Stimulated activated CD8-positive, alpha-beta memory T cell treated with anti-CD3 and anti-CD28 coated beads, Interleukin-7, amount 100 ng/mL, for 48 hours (primary cell): Measurements from ENCODE around the gene AGBL3.

Experiments used
- DNase-seq, 2 donors: peaks; one replicate each; pipeline ENCODE4 v3.0.0-alpha.2; 2020; ENCODE audit warnings: low read depth in 1 of 2; ENCODE audit errors: extremely low read depth in 1 of 2

The AGBL3 gene

DNA sequence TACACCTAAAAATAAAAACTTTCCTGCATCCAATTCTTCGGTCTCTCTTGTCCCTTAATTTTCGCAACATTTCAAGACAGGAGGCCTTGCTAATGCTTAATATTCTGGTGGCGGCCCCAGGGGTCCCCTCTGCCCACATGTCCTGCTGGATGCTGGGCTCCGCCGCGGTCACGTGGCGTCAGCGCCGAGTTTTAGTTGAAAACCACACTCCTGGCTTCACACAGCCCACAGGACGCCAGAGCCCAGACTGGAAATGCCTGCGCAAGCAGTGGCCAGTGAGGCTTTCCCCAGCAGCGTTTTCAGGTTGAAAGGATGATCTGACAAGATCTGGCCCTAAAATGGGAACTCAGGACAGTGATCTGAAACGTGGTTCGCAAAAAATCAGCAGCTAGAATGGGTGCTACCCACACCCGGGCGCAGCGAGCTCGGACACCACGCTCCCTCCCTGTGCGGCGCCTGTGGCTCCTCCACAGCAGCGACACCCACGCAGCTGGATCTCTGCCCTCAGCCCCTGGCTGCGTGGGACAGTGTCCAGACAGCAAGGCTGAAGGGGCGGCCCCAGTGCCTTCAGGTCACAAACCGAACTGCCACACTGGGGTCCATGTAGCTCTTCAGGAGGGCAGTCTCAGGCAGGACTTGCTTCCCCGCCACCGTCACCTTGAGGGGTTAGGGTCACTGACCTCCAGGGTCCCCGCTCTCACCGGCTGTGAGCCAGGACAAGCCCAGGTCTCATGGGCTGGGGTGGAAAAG, 195.8 kb downstream of the AGBL3 start:
- DNase-seq: no peak

DNA sequence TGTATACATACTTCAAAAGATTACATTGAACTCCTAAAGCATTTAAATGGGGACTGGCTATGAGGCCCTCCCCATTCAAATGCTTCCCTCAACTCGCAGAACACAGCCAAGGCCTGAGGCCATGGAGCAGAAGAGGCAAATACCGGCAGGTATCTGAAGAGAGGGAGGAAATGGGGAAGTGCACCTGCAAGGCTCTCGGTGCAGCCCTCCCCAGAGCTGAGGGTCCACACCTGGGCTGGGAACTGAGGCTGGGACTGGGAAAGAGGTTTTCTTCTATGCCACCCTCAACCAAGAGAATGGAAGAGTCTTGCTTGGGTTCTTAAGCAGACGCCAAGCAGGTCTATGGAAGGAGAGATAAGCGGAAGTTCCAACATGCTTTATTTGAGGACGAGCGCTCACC, 197.2 kb downstream of the AGBL3 start:
- no peak for DNase-seq

DNA sequence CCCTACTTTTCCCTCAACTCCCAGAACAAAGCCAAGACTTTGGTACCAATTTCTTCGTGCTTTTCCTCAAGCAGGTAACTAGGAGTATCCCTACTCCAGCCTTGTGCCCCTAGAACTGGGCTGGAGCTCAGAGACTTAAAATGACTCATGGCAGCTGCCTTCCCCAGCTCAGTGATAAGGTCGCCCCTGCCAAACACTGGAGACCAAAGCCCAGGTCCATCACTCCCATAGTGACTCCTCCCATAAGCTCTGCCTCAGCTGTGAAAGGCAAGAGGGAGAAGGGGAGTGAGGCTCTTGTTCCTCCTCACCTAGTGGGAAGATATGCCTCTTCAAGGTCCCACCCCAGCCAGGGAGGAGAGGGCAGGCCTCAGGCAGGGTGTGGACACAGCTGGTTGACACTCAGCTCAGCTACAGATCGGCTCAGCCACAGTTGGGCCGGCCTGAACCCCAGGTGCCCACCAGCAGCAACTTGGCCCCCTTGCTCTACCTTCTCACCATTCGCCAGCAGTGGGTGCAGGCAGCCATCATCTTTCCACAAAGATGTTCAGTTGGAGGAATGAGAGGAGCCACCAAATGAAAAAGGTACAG, 198.0 kb downstream of the AGBL3 start:
- no peak for DNase-seq
